Measurements from ENCODE around the gene PLA2G5. TPM values are rescaled to one million over a fixed set of nuclear protein-coding genes. Genes with fewer than 3 reads are reported as not detected.

Gene PLA2G5
- total RNA-seq, 1 experiment from 2014 or later: not detected

DNA sequence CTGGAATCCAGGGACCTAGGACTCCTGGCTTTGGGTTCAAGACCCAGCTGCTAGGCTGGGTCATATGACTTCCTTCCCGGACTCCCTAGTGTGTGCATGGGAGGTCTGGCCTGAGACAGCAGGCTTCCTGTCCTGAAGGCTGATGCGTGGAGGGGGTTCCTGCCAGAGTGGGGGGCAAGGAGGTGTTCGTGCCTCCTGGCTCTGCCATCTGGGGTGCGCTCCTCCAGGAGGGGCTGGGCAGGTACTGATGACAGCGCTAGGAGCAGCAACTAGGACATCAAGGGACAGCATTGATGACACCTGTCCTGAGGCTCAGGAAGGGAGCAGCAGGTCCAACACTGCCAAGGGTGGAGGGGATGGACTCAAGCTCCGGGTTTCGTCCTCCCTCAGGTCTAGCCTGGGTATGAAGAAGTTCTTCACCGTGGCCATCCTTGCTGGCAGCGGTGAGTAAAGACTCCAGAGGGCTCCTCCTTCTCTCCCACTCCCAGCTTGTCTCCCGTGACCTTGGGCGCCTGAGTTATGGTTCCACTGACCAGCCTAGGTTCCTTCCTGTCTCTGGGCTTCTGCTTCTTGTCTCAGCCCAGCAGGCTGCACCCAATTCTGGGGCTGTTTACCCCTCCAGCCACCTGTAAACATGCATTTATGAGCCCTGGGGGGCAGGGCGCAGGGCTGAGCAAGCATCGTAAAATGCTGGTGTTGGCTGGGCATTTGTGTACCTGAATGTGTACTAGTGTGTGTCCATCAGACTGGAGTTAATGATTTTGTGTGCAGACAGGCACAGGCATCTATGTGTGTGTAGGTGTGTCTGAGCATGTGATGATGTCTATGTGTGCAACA, 70.0 kb downstream of the PLA2G5 start:
- ATAC-seq: peak; percentile 20; the same call in 1 of the 2 replicates
- Histone ChIP-seq H3K4me2 (ENCODE audit: low read length) (peak overlapping the region; percentile 22; the same call in 1 of the 2 replicates), H3F3A (ENCODE audit: low read length, unreplicated experiment) (no peaks in the 10 kb centered on the region), H2AFZ (ENCODE audit: low read length) (no peak overlapping the region), H3K27me3 (ENCODE audit: low read length) (no peaks in the 10 kb centered on the region), H3K9ac (ENCODE audit: low read length) (no peak overlapping the region), H4K20me1 (ENCODE audit: low read length) (no peaks in the 10 kb centered on the region), H3K36me3 (ENCODE audit: low read depth, low read length) (no peaks in the 10 kb centered on the region), H3K27ac (ENCODE audit: low read length) (no peak overlapping the region), H3K9me2 (replicated peaks; ENCODE audit: low read length) (no peaks in the 10 kb centered on the region), H3K9me3 (ENCODE audit: low read length) (no peaks in the 10 kb centered on the region), H3K4me3 (ENCODE audit: low read length) (no peak overlapping the region), H3K4me1 (ENCODE audit: insufficient read depth, low read length) (peaks cover 38% of the 10 kb centered on the region), H3K79me2 (ENCODE audit: low read length) (no peaks in the 10 kb centered on the region)
- TF ChIP-seq EZH2 (IDR thresholded peaks at IDR 0.05; ENCODE audit: low read length, unreplicated experiment): no peak
- TF ChIP-seq, protein P1, sequence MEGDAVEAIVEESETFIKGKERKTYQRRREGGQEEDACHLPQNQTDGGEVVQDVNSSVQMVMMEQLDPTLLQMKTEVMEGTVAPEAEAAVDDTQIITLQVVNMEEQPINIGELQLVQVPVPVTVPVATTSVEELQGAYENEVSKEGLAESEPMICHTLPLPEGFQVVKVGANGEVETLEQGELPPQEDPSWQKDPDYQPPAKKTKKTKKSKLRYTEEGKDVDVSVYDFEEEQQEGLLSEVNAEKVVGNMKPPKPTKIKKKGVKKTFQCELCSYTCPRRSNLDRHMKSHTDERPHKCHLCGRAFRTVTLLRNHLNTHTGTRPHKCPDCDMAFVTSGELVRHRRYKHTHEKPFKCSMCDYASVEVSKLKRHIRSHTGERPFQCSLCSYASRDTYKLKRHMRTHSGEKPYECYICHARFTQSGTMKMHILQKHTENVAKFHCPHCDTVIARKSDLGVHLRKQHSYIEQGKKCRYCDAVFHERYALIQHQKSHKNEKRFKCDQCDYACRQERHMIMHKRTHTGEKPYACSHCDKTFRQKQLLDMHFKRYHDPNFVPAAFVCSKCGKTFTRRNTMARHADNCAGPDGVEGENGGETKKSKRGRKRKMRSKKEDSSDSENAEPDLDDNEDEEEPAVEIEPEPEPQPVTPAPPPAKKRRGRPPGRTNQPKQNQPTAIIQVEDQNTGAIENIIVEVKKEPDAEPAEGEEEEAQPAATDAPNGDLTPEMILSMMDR (conservative IDR thresholded peaks at IDR 0.05; ENCODE audit: low read depth, low read length): no peak
- TF ChIP-seq EZH2phosphoT487 (IDR thresholded peaks at IDR 0.05; ENCODE audit: borderline replicate concordance, low read length): no peak
- CTCF ChIA-PET: no interaction called here
- intact Hi-C loops (cut with micrococcal nuclease): no loop called here
- DNase-seq: peak; percentile 34
- POLR2A ChIA-PET (ENCODE audit: unreplicated experiment): no interaction called here
- BruUV-seq (replicated peaks): no TSS peak

DNA sequence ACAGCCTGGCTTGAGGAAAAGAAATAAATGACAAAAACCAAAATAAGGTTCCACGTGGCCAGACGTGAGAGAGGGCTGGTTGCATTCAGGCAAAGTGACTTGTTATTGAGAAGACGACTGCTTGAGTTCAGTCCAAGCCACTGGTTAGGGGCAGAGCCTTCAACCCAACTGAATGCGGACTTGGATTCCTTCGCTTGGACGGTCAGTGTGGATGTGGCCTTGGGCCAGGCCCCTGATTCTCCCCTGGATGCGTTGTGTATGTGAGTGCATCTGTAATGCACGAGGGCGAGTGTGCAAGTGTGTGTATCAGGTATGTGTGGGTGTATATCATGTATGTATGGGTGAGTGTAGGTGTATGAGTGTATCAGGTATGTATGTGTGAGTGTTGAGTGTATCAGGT, 71.0 kb downstream of the PLA2G5 start:
- intact Hi-C loops (cut with micrococcal nuclease): no loop called here
- CTCF ChIA-PET: no interaction called here

More for the DNA sequence above, 71.0 kb downstream of the PLA2G5 start:
- H3K4me1 ChIP-seq (ENCODE audit: insufficient read depth, low read length): peaks cover 36% of the 10 kb centered on the region
- DNase-seq (no peak), ATAC-seq (no peak)
- no peaks in the 10 kb centered on the region for H3K79me2 ChIP-seq (ENCODE audit: low read length)
- TF ChIP-seq EZH2 (IDR thresholded peaks at IDR 0.05; ENCODE audit: low read length, unreplicated experiment) (no peak), EZH2phosphoT487 (IDR thresholded peaks at IDR 0.05; ENCODE audit: borderline replicate concordance, low read length) (no peak)
- TF ChIP-seq, protein P1 (conservative IDR thresholded peaks at IDR 0.05; ENCODE audit: low read depth, low read length): no peak
- no peaks in the 10 kb centered on the region for H3K9me2 ChIP-seq (replicated peaks; ENCODE audit: low read length)
- no peaks in the 10 kb centered on the region for H4K20me1 ChIP-seq (ENCODE audit: low read length)
- BruUV-seq (replicated peaks): no TSS peak
- no peaks in the 10 kb centered on the region for H3F3A ChIP-seq (ENCODE audit: low read length, unreplicated experiment)
- no peak overlapping the region for H2AFZ ChIP-seq (ENCODE audit: low read length)
- H3K9me3 ChIP-seq (ENCODE audit: low read length): no peaks in the 10 kb centered on the region
- no peak overlapping the region for H3K27ac ChIP-seq (ENCODE audit: low read length)
- H3K36me3 ChIP-seq (ENCODE audit: low read depth, low read length): no peaks in the 10 kb centered on the region
- no peaks in the 10 kb centered on the region for H3K27me3 ChIP-seq (ENCODE audit: low read length)
- H3K9ac ChIP-seq (ENCODE audit: low read length): no peak overlapping the region
- no peak overlapping the region for H3K4me3 ChIP-seq (ENCODE audit: low read length)
- no peak overlapping the region for H3K4me2 ChIP-seq (ENCODE audit: low read length)
- POLR2A ChIA-PET (ENCODE audit: unreplicated experiment): no interaction called here
